ENCODE results near the gene OSBPL3.

DNA sequence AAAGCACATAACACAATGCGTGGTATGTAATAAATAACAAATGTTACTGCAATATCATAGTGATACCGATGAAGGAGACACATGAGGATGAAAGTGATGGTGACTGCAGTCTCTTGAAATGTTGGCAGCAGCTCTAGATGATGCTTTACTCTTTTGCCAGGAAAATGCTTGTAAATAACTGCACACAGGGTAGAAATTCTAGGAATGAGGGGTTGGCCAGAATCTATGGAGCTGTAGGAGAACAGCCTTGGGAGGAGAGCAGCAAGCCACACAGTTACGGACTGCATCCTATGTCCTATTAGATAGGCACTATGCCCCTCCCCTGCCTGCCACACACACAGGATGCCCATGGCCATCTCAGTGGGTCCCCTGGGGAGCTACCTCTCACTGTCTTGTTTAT is 125.1 kb downstream of the OSBPL3 start:
- no peak for TF ChIP-seq POLR2A (IDR thresholded peaks at IDR 0.05)
- TF ChIP-seq, protein P1, sequence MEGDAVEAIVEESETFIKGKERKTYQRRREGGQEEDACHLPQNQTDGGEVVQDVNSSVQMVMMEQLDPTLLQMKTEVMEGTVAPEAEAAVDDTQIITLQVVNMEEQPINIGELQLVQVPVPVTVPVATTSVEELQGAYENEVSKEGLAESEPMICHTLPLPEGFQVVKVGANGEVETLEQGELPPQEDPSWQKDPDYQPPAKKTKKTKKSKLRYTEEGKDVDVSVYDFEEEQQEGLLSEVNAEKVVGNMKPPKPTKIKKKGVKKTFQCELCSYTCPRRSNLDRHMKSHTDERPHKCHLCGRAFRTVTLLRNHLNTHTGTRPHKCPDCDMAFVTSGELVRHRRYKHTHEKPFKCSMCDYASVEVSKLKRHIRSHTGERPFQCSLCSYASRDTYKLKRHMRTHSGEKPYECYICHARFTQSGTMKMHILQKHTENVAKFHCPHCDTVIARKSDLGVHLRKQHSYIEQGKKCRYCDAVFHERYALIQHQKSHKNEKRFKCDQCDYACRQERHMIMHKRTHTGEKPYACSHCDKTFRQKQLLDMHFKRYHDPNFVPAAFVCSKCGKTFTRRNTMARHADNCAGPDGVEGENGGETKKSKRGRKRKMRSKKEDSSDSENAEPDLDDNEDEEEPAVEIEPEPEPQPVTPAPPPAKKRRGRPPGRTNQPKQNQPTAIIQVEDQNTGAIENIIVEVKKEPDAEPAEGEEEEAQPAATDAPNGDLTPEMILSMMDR (IDR thresholded peaks at IDR 0.05) = no peak

Measured in esophagus squamous epithelium (tissue), 4 donors.